NCI-H2081 treated with DMSO at 0.1 percent for 48 hours (cell line): ENCODE measurements around the gene ZNF605.
"Not testable (repeated sequence)": the region's sequence is repeated elsewhere in the genome, so short reads cannot be mapped to it uniquely, and the experiment has no call there.

Experiments
- DNase-seq: peaks from one replicate; lab custom pipeline; 2025; lab: John Stamatoyannopoulos, UW

ZNF605 gene

GRCh38 chr12:132908145-132909029, 47.7 kb downstream of the ZNF605 start:
- DNase-seq: peak; percentile 91

DNA sequence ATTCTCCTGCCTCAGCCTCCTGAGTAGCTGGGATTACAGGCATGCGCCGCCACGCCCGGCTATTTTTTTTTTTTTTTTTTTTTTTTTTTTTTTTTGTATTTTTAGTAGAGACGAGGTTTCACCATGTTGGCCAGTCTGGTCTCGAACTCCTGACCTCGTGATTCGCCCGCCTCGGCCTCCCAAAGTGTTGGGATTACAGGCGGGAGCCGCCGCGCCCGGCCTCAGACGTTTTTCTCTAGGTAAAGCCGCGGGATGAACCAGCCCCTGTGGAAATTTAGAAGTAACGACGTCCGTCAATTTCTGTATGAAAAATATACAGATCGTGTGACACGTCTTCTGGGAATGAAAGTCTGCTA, 48.3 kb downstream of the ZNF605 start:
- not testable (repeated sequence) for DNase-seq

GRCh38 chr12:132907216-132907615, 48.9 kb downstream of the ZNF605 start:
- no peak for DNase-seq

- no peak for DNase-seq
These were observed 51.3 kb downstream of the ZNF605 start for GRCh38 chr12:132904718-132905328.

DNA sequence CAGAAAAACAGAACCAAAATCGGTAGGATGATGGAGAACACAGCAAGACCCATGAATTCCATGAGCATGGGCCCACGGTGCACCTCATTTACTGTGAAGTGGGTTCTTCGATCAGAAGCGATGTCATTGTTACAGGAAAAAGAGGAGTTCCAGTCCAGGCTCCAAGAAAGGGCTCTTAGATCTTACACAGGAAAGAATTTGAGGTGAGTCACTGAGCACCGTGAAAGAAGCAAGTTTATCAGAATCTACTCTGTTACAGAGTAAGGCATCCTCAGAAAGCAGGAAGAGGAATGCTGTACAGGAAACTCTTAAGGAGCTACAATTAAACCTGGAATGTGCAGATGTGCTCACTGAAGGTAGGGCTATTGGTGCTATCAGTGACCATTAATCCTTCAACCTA, 57.1 kb downstream of the ZNF605 start:
- no peak for DNase-seq

- DNase-seq: no peak
These were observed 67.3 kb downstream of the ZNF605 start for GRCh38 chr12:132888852-132889251.

GRCh38 chr12:132887513-132888351, 68.4 kb downstream of the ZNF605 start, which contains the start of gene CHFR:
TSS of gene CHFR (minus strand) at chr12:132887605. CDS start at chr12:132887328, 277 bp downstream.
- peak; percentile 92 for DNase-seq

GRCh38 chr12:132886529-132887477, 69.3 kb downstream of the ZNF605 start:
- DNase-seq: no peak

GRCh38 chr12:132881818-132882217, 74.3 kb downstream of the ZNF605 start:
- DNase-seq: no peak

DNA sequence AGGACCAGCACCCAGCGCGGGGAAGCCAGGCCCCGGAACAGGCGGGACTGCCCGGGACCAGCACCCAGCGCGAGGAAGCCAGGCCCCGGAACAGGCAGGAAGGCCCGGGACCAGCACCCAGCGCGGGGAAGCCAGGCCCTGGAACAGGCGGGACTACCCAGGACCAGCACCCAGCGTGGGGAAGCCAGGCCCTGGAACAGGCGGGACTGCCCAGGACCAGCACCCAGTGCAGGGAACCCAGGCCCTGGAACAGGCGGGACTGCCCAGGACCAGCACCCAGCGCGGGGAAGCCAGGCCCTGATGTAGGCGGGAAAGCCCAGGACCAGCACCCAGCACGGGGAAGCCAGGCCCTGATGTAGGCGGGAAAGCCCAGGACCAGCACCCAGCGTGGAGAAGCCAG, 81.5 kb downstream of the ZNF605 start:
- not testable (repeated sequence) for DNase-seq

DNA sequence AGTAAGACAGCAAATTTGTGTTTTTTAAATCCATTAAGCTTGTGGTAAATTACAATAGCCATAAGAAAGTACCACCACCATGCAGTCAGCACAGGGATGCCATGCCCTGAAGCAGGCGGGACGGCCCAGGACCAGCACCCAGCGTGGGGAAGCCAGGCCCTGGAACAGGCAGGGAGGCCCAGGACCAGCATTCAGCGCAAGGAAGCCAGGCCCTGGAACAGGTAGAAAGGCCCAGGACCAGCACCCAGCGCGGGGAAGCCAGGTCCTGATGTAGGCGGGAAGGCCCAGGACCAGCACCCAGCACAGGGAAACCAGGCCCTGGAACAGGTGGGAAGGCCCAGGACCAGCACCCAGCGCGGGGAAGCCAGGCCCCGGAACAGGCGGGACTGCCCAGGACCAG, 81.9 kb downstream of the ZNF605 start:
- DNase-seq: no peak

GRCh38 chr12:132873724-132874123, 82.4 kb downstream of the ZNF605 start:
- DNase-seq: no peak

GRCh38 chr12:132872975-132873421, 83.1 kb downstream of the ZNF605 start:
- no peak for DNase-seq

DNA sequence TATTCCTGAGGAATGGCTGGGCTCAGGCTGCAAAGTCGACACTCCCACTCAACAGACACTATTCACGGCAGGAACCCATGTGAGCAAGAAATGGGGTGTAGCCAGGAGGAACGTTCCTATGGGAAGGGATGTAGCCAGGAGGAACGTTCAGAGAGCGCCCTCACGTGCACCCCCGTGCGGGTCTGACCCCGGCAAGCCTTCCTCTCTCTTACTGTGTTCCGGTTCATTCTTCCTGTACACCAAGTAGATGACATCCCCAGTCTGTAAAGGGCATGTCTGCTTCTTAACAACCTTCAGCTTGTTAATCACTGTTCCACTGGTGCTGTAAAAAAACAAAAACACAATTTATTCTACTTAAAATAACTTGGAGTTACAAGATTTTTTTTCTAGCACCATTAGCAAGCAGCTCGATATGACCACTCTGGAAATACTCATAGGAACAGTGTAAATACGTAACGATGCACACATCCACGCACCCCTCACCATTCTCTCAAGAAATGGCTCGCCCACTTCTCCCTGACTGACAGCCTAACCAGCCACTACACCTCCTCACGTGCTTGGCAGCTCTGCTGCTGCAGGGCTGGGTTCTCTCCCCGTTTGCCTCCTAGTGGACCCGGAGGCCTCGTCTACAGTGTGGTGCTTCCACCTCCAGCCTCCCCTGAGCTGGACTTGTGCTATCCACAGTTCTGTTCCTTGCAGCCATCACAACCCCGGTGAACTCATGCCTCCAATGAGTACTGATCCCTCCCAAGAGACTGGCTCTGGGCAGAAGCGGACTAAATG, 83.8 kb downstream of the ZNF605 start:
- DNase-seq: no peak

GRCh38 chr12:132869551-132869950, 86.6 kb downstream of the ZNF605 start:
- DNase-seq: no peak
